Measurements from ENCODE around the gene LSM14A. TPM values are rescaled to one million over a fixed set of nuclear protein-coding genes. Genes with fewer than 3 reads are reported as not detected.

Gene LSM14A
- total RNA-seq, 2 experiments from 2014 or later: 182 to 189 TPM

DNA sequence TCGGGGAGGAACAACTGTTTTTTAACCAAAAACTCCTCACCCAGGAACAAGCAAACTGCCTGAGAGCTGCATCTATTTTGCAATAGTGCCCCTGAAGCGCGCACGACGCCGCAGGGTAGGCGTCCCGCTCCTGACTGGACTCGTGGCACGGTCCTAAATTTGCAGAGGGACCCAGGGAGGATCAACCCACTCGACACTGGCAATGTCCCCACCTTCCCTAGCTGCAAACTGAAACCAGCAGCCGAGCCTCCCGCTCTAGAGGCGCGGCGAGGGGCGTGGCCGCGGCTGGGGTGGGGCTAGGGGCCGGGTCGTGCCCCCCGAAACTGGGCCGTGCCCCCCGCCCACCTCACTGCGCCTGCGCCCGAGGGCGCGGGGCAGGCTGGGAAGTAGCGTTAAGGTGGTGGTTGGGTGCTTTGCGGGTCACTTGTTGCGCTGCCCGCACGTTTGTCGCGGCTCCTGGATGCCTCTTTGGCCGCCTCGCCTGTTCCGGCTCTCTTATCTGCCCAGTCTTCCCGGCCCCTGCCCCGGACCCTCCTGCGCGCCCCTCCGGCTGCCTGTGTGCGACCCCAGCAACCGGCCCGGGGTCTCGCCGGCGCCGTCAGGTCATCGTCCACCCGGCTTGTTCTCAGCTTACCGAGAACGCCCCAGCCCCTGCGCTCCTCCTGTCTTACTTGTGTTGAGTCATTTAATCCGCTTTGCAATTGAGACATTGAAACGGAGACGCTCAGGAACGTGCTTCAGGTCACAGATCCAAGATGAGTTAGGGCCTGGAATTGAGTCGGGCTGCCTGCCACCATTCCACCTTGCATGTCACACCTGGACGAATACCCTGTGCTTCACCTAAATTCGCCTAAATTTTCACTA is 37.9 kb upstream of the LSM14A start:
- no peaks in the 10 kb centered on the region for H3K79me2 ChIP-seq (ENCODE audit: insufficient read depth, low read depth, low read length)
- DNase-seq (ENCODE audit: low spot score): peak; percentile 93
- no peaks in the 10 kb centered on the region for H3K9me2 ChIP-seq (ENCODE audit: insufficient read depth, low read length)
- ChIA-PET POLR2A (interaction anchor here (0.6 to 1.0 kb wide), 3 partner anchors 9 to 181 kb away, joined by 3 read pairs; no protein-coding TSS in a partner anchor), CTCF (ENCODE audit: unreplicated experiment) (interaction anchor here (0.5 kb wide), 1 partner anchor 357 kb away, joined by 3 read pairs; no protein-coding TSS in a partner anchor)
- H3K4me2 ChIP-seq (ENCODE audit: low read length): peak overlapping the region; percentile 96
- peak overlapping the region; percentile 86 for H3K4me3 ChIP-seq (ENCODE audit: low read depth, low read length, poor library complexity, severe bottlenecking)
- H3K27ac ChIP-seq (ENCODE audit: low read depth, low read length, poor library complexity, severe bottlenecking): peak overlapping the region; percentile 45
- no peaks in the 10 kb centered on the region for H4K20me1 ChIP-seq (ENCODE audit: insufficient read depth, low read length)
- TF ChIP-seq CTCF (conservative IDR thresholded peaks at IDR 0.05; ENCODE audit: low read length) (no peak), EZH2phosphoT487 (IDR thresholded peaks at IDR 0.05; ENCODE audit: borderline replicate concordance, low read depth, low read length) (no peak)
- peak overlapping the region; percentile 99 for H2AFZ ChIP-seq (ENCODE audit: low read length)
- H3K36me3 ChIP-seq (ENCODE audit: insufficient read depth, low read length): no peaks in the 10 kb centered on the region
- intact Hi-C loops (cut with micrococcal nuclease; ENCODE audit: unreplicated experiment): no loop called here
- no peaks in the 10 kb centered on the region for H3K4me1 ChIP-seq (ENCODE audit: insufficient read depth, low read length, poor library complexity, severe bottlenecking)
- BruUV-seq (replicated peaks): TSS peak; percentile 98
- H3K9me3 ChIP-seq (ENCODE audit: low read length): no peaks in the 10 kb centered on the region

DNA sequence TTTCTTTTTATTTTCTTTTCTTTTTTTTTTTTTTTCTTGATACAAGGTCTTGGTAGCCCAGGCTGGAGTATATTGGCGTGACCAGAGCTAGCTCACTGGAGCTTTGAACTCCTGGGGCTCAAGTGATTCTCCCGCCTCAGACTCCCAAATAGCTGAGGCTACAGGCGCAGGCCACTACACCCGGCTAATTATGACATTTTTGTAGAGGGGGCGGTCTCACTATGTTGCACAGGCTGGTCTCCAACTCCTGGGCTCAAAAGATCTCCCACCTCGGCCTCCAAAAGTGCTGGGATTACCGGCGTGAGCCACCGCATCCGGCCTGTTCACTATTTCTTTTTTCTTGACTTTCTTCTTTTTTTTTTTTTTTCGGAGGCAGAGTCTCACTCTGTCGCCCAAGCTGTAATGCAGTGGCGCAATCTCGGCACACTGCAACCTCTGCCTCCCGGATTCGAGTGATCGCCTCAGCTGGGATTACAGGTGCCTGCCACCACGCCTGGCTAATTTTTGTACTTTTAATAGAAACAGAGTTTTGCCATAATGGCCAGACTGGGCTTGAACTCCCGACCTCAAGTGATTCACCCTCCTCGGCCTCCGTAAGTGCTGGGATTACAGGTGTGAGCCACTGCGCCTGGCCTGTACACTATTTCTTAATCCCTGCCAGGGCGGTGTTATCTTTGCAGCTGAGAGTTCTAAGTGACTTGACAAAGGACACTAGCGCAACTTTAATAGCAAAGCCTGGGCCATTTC is 37.1 kb upstream of the LSM14A start:
- Histone ChIP-seq H3K4me2 (ENCODE audit: low read length) (peak overlapping the region; percentile 96), H2AFZ (ENCODE audit: low read length) (peak overlapping the region; percentile 99; the same call in 1 of the 2 replicates), H4K20me1 (ENCODE audit: insufficient read depth, low read length) (no peaks in the 10 kb centered on the region), H3K79me2 (ENCODE audit: insufficient read depth, low read depth, low read length) (no peaks in the 10 kb centered on the region), H3K4me1 (ENCODE audit: insufficient read depth, low read length, poor library complexity, severe bottlenecking) (no peaks in the 10 kb centered on the region), H3K27ac (ENCODE audit: low read depth, low read length, poor library complexity, severe bottlenecking) (no peak overlapping the region), H3K9me2 (ENCODE audit: insufficient read depth, low read length) (no peaks in the 10 kb centered on the region), H3K4me3 (ENCODE audit: low read depth, low read length, poor library complexity, severe bottlenecking) (peak overlapping the region; percentile 86), H3K9me3 (ENCODE audit: low read length) (no peaks in the 10 kb centered on the region), H3K36me3 (ENCODE audit: insufficient read depth, low read length) (no peaks in the 10 kb centered on the region)
- no peak for TF ChIP-seq CTCF (conservative IDR thresholded peaks at IDR 0.05; ENCODE audit: low read length)
- no peak for TF ChIP-seq EZH2phosphoT487 (IDR thresholded peaks at IDR 0.05; ENCODE audit: borderline replicate concordance, low read depth, low read length)
- intact Hi-C loops (cut with micrococcal nuclease; ENCODE audit: unreplicated experiment): no loop called here
- POLR2A ChIA-PET: interaction anchor here (0.7 kb wide), 1 partner anchor 1487 kb away, joined by 4 read pairs; no protein-coding TSS in a partner anchor
- no TSS peak for BruUV-seq (replicated peaks)
- no peak for DNase-seq (ENCODE audit: low spot score)
- CTCF ChIA-PET (ENCODE audit: unreplicated experiment): no interaction called here

Measured in OCI-LY7 (cell line).